HepG2 (cell line): ENCODE measurements around the gene EMILIN1. TPM values are rescaled to one million over a fixed set of nuclear protein-coding genes. Genes with fewer than 3 reads are reported as not detected.

ENCODE experiments used
- AKAP8 ChIP-seq: sonication (generic); formaldehyde crosslinking; IDR thresholded peaks from 2 replicates; pipeline ENCODE4 v1.5.1; 2020; ENCODE audit warnings: mild to moderate bottlenecking, missing genetic modification reagents
- BORCS8-MEF2B ChIP-seq: sonication (generic); formaldehyde crosslinking; IDR thresholded peaks from 2 replicates; pipeline ENCODE4 v1.8.0; 2022; ENCODE audit warnings: mild to moderate bottlenecking, missing genetic modification reagents
- FOSL2 ChIP-seq: sonication (generic); formaldehyde crosslinking; IDR thresholded peaks from 2 replicates; pipeline ENCODE4 v1.4.0; 2020; ENCODE audit warnings: missing genetic modification reagents
- GATAD2A ChIP-seq: IDR thresholded peaks from 2 replicates; pipeline ENCODE4 v1.6.1; 2016
- HIC2 ChIP-seq: sonication (generic); formaldehyde crosslinking; IDR thresholded peaks from 2 replicates; pipeline ENCODE4 v1.9.0; 2022; ENCODE audit warnings: low read depth, missing genetic modification reagents
- HOXA3 ChIP-seq: sonication (generic); formaldehyde crosslinking; IDR thresholded peaks from 2 replicates; pipeline ENCODE4 v1.5.0; 2020; ENCODE audit warnings: missing genetic modification reagents
- IRF2 ChIP-seq: IDR thresholded peaks from 2 replicates; pipeline ENCODE4 v1.6.1; 2018; ENCODE audit warnings: missing genetic modification reagents, missing compliant biosample characterization
- JUND ChIP-seq: sonication (generic); formaldehyde crosslinking; IDR thresholded peaks from 2 replicates; pipeline ENCODE4 v1.8.0; 2022; ENCODE audit warnings: mild to moderate bottlenecking, missing genetic modification reagents
- MAFK ChIP-seq, 2 experiments: IDR thresholded peaks in 1 of 2; conservative IDR thresholded peaks in 1 of 2; 2 replicates each; pipeline ENCODE4 v1.6.1; 2011; ENCODE audit warnings: improper control_type of control experiment in 2 of 2, low read length in 2 of 2
- MYNN ChIP-seq: sonication (generic); formaldehyde crosslinking; IDR thresholded peaks from 2 replicates; pipeline ENCODE4 v1.4.0; 2020; ENCODE audit warnings: mild to moderate bottlenecking, low read depth, missing genetic modification reagents
- SKI ChIP-seq: fragments of 450-650 bp; IDR thresholded peaks from one replicate; pipeline ENCODE4 v1.6.1; 2018; ENCODE audit warnings: mild to moderate bottlenecking; ENCODE audit not compliant: partially characterized antibody
- SOX13 ChIP-seq, 3 experiments: fragments of 450-650 bp in 1 of 3; sonication (generic) in 1 of 3; formaldehyde crosslinking in 1 of 3; IDR thresholded peaks in 2 of 3; conservative IDR thresholded peaks in 1 of 3; 2 replicates each; pipeline versions ENCODE4 v1.5.0 to v1.6.1; 2016 to 2020; ENCODE audit warnings: antibody characterized with exemption in 1 of 3, mild to moderate bottlenecking in 1 of 3, missing compliant biosample characterization in 1 of 3, missing genetic modification reagents in 1 of 3, moderate library complexity in 1 of 3
- SOX6 ChIP-seq, 2 experiments: fragments of 450-650 bp in 1 of 2; sonication (generic) in 1 of 2; formaldehyde crosslinking in 1 of 2; IDR thresholded peaks; 2 replicates each; pipeline versions ENCODE4 v1.4.0 to v1.6.1; 2017 to 2020; ENCODE audit warnings: antibody characterized with exemption in 1 of 2, mild to moderate bottlenecking in 1 of 2, missing genetic modification reagents in 1 of 2
- TCF12 ChIP-seq, 2 experiments: fragments of 450-650 bp in 1 of 2; sonication (generic) in 1 of 2; formaldehyde crosslinking in 1 of 2; IDR thresholded peaks; 2 replicates each; pipeline versions ENCODE4 v1.6.1 to v1.8.0; 2017 to 2022; ENCODE audit warnings: antibody characterized with exemption in 1 of 2, mild to moderate bottlenecking in 1 of 2, missing genetic modification reagents in 1 of 2, moderate library complexity in 1 of 2
- YEATS2 ChIP-seq: sonication (generic); formaldehyde crosslinking; IDR thresholded peaks from 2 replicates; pipeline ENCODE4 v1.4.0; 2020; ENCODE audit warnings: missing genetic modification reagents, borderline replicate concordance
- ZBTB46 ChIP-seq: sonication (generic); formaldehyde crosslinking; IDR thresholded peaks from 2 replicates; pipeline ENCODE4 v1.4.0; 2020; ENCODE audit warnings: mild to moderate bottlenecking, missing genetic modification reagents, borderline replicate concordance
- ZFP90 ChIP-seq: sonication (generic); formaldehyde crosslinking; IDR thresholded peaks from 2 replicates; pipeline ENCODE4 v1.8.0; 2022; ENCODE audit warnings: missing genetic modification reagents, mild to moderate bottlenecking, inconsistent platforms, borderline replicate concordance
- ZNF326 ChIP-seq: sonication (generic); formaldehyde crosslinking; IDR thresholded peaks from 2 replicates; pipeline ENCODE4 v1.4.0; 2020; ENCODE audit warnings: missing genetic modification reagents, borderline replicate concordance
- ZNF451 ChIP-seq: sonication (generic); formaldehyde crosslinking; IDR thresholded peaks from 2 replicates; pipeline ENCODE4 v1.5.0; 2020; ENCODE audit warnings: mild to moderate bottlenecking, missing genetic modification reagents
- ZNF572 ChIP-seq: sonication (generic); formaldehyde crosslinking; IDR thresholded peaks from 2 replicates; pipeline ENCODE4 v1.5.1; 2020; ENCODE audit warnings: mild to moderate bottlenecking, missing genetic modification reagents
- ZNF891 ChIP-seq: sonication (generic); formaldehyde crosslinking; IDR thresholded peaks from 2 replicates; pipeline ENCODE4 v1.5.0; 2020; ENCODE audit warnings: mild to moderate bottlenecking, missing genetic modification reagents
- polyA plus RNA-seq, 8 experiments: library from polyadenylated mRNA; depleted of rRNA in 3 of 8; stranded (reverse) in 7 of 8; unstranded in 1 of 8; fragments of >200 nt; fragmentation: Illumina TruSeq in 4 of 8; extraction: Trizol in 4 of 8; gene quantifications; 2 replicates each; pipeline versions ENCODE4 v1.2.1 to v1.2.3, GENCODE V29; 2011 to 2016; ENCODE audit warnings: low read depth in 4 of 8, missing spikeins in 1 of 8, mixed read lengths in 1 of 8; ENCODE audit not compliant: insufficient read depth in 1 of 8
- total RNA-seq, 5 experiments: library from RNA; depleted of rRNA; stranded (reverse); fragments of >200 nt; fragmentation: Illumina TruSeq; extraction: Trizol; gene quantifications; 2 replicates each; pipeline ENCODE4 v1.2.3, GENCODE V29; 2016; ENCODE audit warnings: low read depth in 1 of 5
- TF ChIP-seq, protein P1 (sequence below): sonication (generic); formaldehyde crosslinking; IDR thresholded peaks from 2 replicates; pipeline ENCODE4 v1.4.0; 2020; ENCODE audit warnings: low read depth, mild to moderate bottlenecking, missing genetic modification reagents
- TF ChIP-seq, protein P2 (sequence below): sonication (generic); formaldehyde crosslinking; IDR thresholded peaks from 2 replicates; pipeline ENCODE4 v1.5.1; 2020; ENCODE audit warnings: mild to moderate bottlenecking, missing genetic modification reagents, moderate library complexity

Gene EMILIN1
- total and polyA plus RNA-seq, 2 of the 13 experiments (the other 11 are each of a cell fraction or from before 2014, with no cell fraction given) = 8.1 to 9.7 TPM

- TF ChIP-seq ZBTB46 (CRISPR knock-in tag) (no peak), ZNF451 (CRISPR knock-in tag) (no peak), ZNF891 (CRISPR knock-in tag) (peak; percentile 82; the same call in 1 of the 2 replicates), MAFK (conservative IDR thresholded peaks at IDR 0.05 in 1 of 2, IDR thresholded peaks at IDR 0.05 in 1 of 2; ENCODE audit: low read length in 2 of 2) (no peak), IRF2 (CRISPR knock-in tag) (peak; percentile 77), ZNF326 (CRISPR knock-in tag) (no peak), ZNF572 (CRISPR knock-in tag) (no peak), SOX13 (IDR thresholded peaks at IDR 0.05) (no peak; the same call in 1 of the 2 replicates), SOX13 (CRISPR knock-in tag; conservative IDR thresholded peaks at IDR 0.05 in 1 of 2, IDR thresholded peaks at IDR 0.05 in 1 of 2) (peak in 1 of 2 experiments; percentile 58; a peak in 1 of 4 replicates), SKI (peak; percentile 94), TCF12 (IDR thresholded peaks at IDR 0.05) (no peak), TCF12 (CRISPR knock-in tag; IDR thresholded peaks at IDR 0.05) (peak; percentile 11; the same call in 1 of the 2 replicates), GATAD2A (CRISPR knock-in tag) (peak; percentile 50; the same call in 1 of the 2 replicates), SOX6 (IDR thresholded peaks at IDR 0.05) (no peak), SOX6 (CRISPR knock-in tag; IDR thresholded peaks at IDR 0.05) (peak; percentile 59; the same call in 1 of the 2 replicates), HIC2 (no peak), ZFP90 (CRISPR knock-in tag) (no peak), JUND (CRISPR knock-in tag) (no peak), HOXA3 (CRISPR knock-in tag) (peak; percentile 99), FOSL2 (CRISPR knock-in tag) (peak; percentile 32), AKAP8 (0 out of 2 replicates have a peak, but pooled peaks have one; percentile 44), YEATS2 (CRISPR knock-in tag) (peak; percentile 93), MYNN (no peak), BORCS8-MEF2B (CRISPR knock-in tag) (no peak; the same call in 1 of the 2 replicates)
- TF ChIP-seq, protein P1, sequence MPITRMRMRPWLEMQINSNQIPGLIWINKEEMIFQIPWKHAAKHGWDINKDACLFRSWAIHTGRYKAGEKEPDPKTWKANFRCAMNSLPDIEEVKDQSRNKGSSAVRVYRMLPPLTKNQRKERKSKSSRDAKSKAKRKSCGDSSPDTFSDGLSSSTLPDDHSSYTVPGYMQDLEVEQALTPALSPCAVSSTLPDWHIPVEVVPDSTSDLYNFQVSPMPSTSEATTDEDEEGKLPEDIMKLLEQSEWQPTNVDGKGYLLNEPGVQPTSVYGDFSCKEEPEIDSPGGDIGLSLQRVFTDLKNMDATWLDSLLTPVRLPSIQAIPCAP (CRISPR knock-in tag) = no peak
- TF ChIP-seq, protein P2, sequence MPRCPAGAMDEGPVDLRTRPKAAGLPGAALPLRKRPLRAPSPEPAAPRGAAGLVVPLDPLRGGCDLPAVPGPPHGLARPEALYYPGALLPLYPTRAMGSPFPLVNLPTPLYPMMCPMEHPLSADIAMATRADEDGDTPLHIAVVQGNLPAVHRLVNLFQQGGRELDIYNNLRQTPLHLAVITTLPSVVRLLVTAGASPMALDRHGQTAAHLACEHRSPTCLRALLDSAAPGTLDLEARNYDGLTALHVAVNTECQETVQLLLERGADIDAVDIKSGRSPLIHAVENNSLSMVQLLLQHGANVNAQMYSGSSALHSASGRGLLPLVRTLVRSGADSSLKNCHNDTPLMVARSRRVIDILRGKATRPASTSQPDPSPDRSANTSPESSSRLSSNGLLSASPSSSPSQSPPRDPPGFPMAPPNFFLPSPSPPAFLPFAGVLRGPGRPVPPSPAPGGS (CRISPR knock-in tag) = peak; percentile 64
These were observed 7.0 kb upstream of the EMILIN1 start, which contains the start of gene OST4 (continued) for GRCh38 chr2:27071277-27071989.
